ENCODE results near the gene SLC10A3.

SLC10A3 gene

DNA sequence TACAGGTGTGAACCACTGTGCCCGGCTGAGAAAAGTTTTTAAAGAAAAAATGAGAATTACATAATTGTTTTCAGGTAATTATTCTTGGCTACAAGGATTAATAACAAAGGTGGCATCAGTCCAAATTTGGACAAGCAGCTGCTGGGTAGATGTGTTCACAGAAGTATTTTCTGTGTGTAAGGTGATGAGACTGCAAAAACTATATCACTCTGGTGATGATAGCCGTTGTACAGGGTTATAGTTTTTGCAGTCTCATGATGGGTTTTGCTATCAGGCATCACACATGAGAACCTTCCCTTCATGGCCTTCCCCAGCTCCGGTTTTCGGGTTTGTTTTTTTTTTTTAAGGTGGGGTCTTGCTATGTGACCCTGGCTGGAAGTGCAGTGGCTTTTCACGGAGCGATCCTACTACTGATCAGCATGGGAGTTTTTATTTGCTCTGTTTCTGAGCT is 5.1 kb upstream of the SLC10A3 start:
- TF ChIP-seq, protein P1, sequence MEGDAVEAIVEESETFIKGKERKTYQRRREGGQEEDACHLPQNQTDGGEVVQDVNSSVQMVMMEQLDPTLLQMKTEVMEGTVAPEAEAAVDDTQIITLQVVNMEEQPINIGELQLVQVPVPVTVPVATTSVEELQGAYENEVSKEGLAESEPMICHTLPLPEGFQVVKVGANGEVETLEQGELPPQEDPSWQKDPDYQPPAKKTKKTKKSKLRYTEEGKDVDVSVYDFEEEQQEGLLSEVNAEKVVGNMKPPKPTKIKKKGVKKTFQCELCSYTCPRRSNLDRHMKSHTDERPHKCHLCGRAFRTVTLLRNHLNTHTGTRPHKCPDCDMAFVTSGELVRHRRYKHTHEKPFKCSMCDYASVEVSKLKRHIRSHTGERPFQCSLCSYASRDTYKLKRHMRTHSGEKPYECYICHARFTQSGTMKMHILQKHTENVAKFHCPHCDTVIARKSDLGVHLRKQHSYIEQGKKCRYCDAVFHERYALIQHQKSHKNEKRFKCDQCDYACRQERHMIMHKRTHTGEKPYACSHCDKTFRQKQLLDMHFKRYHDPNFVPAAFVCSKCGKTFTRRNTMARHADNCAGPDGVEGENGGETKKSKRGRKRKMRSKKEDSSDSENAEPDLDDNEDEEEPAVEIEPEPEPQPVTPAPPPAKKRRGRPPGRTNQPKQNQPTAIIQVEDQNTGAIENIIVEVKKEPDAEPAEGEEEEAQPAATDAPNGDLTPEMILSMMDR (IDR thresholded peaks at IDR 0.05; ENCODE audit: low read depth, low read length) = no peak

DNA sequence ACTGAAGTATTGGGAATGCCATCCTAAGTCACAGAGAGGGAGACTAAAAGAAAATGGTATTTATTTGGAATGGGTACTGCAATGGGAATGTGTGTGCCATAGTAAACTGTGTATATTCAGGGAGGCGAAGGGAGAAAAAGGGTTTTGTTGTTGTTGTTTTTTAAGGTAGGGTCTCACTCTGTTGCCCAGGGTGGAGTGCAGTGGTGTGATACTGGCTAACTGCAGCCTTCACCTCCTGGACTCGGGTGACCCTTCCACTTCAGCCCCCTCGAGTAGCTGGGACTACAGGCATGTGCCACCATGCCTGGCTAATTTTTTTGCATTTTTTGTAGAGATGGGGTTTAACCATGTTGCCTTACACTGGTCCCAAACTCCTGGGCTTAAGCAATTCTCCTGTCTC is 4.3 kb upstream of the SLC10A3 start:
- H3K4me3 ChIP-seq (ENCODE audit: low read depth, low read length) = no peak overlapping the region
- TF ChIP-seq, protein P1 (IDR thresholded peaks at IDR 0.05; ENCODE audit: low read depth, low read length) = no peak

More for the DNA sequence above, 5.1 kb upstream of the SLC10A3 start:
- no peak overlapping the region for H3K4me3 ChIP-seq (ENCODE audit: low read depth, low read length)

DNA sequence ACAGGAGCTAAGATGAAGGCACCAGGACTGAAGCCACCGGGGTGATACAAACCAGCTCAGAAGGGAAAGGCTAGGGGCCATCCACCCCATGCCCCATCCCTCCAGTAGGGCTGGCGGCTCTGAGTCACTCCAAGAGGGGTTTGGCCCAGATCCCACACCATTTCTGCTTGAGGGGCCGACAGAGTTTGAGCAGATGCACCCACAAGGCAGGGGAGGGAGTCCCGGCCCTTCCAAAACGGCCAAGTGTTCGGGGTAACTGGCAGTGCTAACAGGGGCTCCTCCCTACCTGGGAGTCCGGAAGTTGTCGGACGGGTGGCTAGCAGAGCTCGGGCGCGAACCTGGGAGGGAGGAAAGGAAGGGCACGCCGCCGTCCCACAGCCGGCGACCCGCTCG is 412 bp downstream of the SLC10A3 start:
- TF ChIP-seq, protein P1 (IDR thresholded peaks at IDR 0.05; ENCODE audit: low read depth, low read length) = no peak
- H3K4me3 ChIP-seq (ENCODE audit: low read depth, low read length) = peak overlapping the region; percentile 61

- no peak overlapping the region for H3K4me3 ChIP-seq (ENCODE audit: low read depth, low read length)
- TF ChIP-seq, protein P1 (IDR thresholded peaks at IDR 0.05; ENCODE audit: low read depth, low read length) = no peak
Measured at GRCh38 chrX:154489182-154489581, 1.2 kb downstream of the SLC10A3 start.

DNA sequence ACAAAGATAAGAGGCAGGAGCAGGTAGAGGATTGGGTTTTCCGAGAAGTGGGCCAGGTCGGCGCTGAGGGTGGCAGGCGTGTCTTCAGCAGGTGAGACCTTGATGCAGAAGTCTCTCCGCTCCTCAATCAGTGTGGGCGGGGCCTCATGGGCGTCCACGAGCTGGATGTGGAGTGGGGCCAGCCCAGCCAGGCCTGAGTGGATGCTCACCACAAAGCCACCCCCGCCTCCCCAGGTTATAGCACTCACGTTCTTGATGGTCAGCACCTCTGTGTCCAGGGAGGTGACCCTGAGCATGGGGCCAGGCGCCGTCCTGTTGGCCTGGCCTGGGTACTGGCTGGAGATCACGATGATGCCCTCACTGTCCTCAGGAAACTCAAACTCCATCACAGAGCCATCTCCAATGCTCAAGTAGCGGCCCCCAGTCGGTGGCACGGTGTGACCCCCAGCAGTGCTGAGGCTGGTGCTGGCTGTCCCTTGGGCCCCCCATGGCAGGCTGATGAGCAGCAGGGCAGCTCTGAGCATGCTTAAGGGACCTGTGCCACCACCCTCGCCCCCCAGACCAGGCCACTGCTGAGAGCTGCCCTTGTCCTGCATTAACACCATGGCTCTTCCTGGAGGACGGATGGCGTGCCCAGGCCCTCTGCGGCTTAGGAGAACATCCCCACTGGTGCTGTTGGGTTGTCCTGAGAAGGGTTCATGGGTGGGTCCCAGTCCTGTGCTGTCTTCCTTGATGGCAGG is 1.9 kb downstream of the SLC10A3 start:
- no peak overlapping the region for H3K4me3 ChIP-seq (ENCODE audit: low read depth, low read length)

GRCh38 chrX:154487518-154488290 is 2.7 kb downstream of the SLC10A3 start:
- no peak overlapping the region for H3K4me3 ChIP-seq (ENCODE audit: low read depth, low read length)
- TF ChIP-seq, protein P1 (IDR thresholded peaks at IDR 0.05; ENCODE audit: low read depth, low read length) = no peak

More for the DNA sequence above, 1.9 kb downstream of the SLC10A3 start:
- TF ChIP-seq, protein P1 (IDR thresholded peaks at IDR 0.05; ENCODE audit: low read depth, low read length) = no peak
